IPS-18a (cell line): ENCODE results near the gene CHMP1A.
"Not testable (repeated sequence)": the region's sequence is repeated elsewhere in the genome, so short reads cannot be mapped to it uniquely, and the experiment has no call there.

ENCODE experiments used
- H3K27ac ChIP-seq: one replicate; pipeline ENCODE4 v1.5.1; 2013; ENCODE audit warnings: low read length
- H3K27me3 ChIP-seq: one replicate; pipeline ENCODE4 v1.6.1; 2013; ENCODE audit warnings: mild to moderate bottlenecking, low read length; ENCODE audit not compliant: control insufficient read depth, insufficient read depth
- H3K36me3 ChIP-seq: one replicate; pipeline ENCODE4 v1.6.1; 2013; ENCODE audit warnings: low read depth, low read length; ENCODE audit not compliant: control insufficient read depth
- H3K4me1 ChIP-seq: one replicate; pipeline ENCODE4 v1.6.1; 2013; ENCODE audit warnings: low read depth, low read length; ENCODE audit not compliant: control insufficient read depth
- H3K4me3 ChIP-seq: one replicate; pipeline ENCODE4 v1.5.1; 2013; ENCODE audit warnings: low read length
- H3K9ac ChIP-seq: one replicate; pipeline ENCODE4 v1.6.1; 2013; ENCODE audit warnings: mild to moderate bottlenecking, low read length, moderate library complexity
- H3K9me3 ChIP-seq: one replicate; pipeline ENCODE4 v1.6.1; 2013; ENCODE audit warnings: low read depth, low read length; ENCODE audit not compliant: control insufficient read depth

Gene CHMP1A

GRCh38 chr16:89697161-89697615 is 39.7 kb upstream of the CHMP1A start:
- H3K27ac ChIP-seq = no peak overlapping the region
- H3K4me1 ChIP-seq = peaks cover 10% of the 10 kb centered on the region
- no peaks in the 10 kb centered on the region for H3K9me3 ChIP-seq
- H3K4me3 ChIP-seq = no peak overlapping the region
- H3K36me3 ChIP-seq = peaks cover 13% of the 10 kb centered on the region
- no peaks in the 10 kb centered on the region for H3K27me3 ChIP-seq
- H3K9ac ChIP-seq = no peak overlapping the region

DNA sequence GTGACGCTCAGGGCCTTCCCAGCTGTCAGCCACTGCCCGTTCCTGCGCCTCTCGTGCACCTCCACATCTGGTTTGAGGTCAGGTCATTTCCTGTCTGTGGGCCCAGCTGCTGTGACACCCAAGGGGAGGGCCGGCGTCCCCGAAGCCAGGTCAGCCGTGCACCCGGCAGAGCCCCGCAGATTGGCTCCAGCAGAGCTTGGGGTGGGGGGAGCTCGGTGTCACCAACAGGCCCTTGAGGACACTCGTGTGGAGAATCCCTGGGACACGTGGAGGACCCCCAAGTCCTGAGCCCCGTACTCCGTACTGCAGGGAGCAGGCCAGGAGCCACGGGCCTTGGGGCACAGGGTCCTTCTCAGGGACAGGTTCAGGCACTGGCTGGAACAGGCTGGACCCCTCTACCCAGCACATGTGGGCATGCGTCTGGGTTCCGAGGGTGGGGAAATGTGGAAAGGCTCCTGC is 39.2 kb upstream of the CHMP1A start:
- Histone ChIP-seq H3K27me3 (no peaks in the 10 kb centered on the region), H3K9ac (no peak overlapping the region), H3K9me3 (no peaks in the 10 kb centered on the region), H3K4me1 (peaks cover 10% of the 10 kb centered on the region), H3K4me3 (no peak overlapping the region), H3K36me3 (peaks cover 18% of the 10 kb centered on the region), H3K27ac (no peak overlapping the region)

DNA sequence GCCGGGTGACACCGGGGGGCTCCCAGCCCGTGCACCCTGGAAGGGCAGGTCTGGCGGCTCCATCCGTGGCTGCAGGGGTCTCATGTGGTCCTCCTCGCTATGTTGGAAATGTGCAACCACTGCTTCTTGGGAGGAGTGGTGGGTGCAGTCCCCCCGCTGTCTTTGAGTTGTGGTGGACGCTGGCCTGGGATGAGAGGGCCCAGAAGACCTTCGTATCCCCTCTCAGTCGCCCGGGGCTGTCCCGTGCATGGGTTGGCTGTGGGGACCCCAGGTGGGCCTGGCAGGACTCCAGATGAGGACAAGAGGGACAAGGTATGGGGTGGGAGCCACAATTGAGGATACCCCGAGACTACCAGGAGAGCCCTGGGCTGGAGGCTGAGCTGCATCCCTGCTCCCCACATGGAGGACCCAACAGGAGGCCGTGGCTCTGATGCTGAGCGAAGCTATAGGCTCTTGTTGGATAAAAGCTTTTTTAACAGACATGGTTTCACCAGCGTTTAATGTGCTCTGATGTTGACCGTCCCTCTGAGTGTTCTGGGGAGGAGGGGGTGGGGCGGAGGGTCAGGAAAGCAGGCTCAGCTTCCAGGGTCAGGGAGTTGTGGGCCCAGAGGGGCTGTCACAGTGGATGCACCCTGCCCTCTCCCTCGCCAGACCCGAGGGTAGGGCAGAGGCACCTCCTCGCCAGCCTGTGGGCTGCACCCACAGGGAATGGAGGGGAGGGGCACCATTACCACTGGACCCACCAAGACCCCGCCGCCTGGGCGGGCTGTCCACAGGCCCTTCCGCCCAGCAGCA is 38.6 kb upstream of the CHMP1A start:
- H3K9me3 ChIP-seq = no peaks in the 10 kb centered on the region
- H3K4me3 ChIP-seq = no peak overlapping the region
- peaks cover 10% of the 10 kb centered on the region for H3K4me1 ChIP-seq
- H3K9ac ChIP-seq = no peak overlapping the region
- no peak overlapping the region for H3K27ac ChIP-seq
- H3K27me3 ChIP-seq = no peaks in the 10 kb centered on the region
- peaks cover 24% of the 10 kb centered on the region for H3K36me3 ChIP-seq

DNA sequence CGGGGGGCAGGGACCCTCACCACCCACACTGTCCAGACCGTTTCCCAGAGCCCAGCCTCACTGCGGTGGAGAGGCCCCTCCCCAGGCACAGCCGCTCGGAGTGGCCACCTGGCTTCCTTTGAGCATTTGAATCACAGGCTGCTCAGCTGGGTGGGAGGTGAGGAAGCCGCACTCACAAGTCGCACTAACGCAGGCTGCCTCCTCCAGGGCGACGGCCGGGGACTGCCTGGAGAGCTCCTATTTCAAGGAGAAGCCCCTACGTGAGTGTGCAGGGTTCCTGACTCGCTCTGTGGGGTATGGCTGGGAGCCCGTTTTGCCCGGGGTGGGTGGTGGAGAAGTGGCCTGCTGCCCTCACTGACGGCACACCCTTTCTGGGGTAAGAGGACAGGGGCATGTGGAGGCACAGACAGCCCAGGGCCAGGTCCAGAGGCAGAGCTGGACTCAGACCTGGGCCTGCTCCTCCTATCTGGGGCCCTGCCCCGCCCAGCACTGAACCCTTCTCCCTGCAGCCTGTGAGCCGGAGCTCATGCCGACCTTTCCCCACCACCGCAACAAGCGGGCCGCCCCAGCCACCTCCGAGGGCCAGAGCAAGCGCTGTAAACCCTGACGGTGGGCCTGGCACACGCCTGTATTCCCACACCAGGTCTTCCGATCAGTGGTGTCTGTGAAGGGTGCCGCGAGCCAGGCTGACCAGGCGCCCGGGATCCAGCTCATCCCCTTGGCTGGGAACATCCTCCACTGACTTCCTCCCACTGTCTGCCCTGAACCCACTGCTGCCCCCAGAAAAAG is 37.8 kb upstream of the CHMP1A start:
- peaks cover 27% of the 10 kb centered on the region for H3K36me3 ChIP-seq
- H3K4me1 ChIP-seq = peaks cover 7% of the 10 kb centered on the region
- H3K27ac ChIP-seq = no peak overlapping the region
- H3K9me3 ChIP-seq = no peaks in the 10 kb centered on the region
- no peaks in the 10 kb centered on the region for H3K27me3 ChIP-seq
- H3K9ac ChIP-seq = no peak overlapping the region
- H3K4me3 ChIP-seq = no peak overlapping the region

DNA sequence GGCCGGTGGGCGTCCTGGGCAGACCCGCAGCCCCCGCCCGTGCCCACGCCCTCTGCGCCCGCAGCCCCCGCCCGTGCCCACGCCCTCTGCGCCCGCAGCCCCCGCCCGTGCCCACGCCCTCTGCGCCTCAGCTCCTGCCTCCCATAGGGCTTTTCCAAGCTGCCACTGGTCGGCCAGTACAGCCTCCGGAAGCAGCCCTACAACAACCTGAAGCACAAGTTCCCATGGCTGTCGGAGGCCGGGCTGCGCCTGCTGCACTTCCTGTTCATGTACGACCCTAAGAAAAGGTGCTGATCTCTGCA is 37.2 kb upstream of the CHMP1A start:
- peaks cover 27% of the 10 kb centered on the region for H3K36me3 ChIP-seq
- H3K9me3 ChIP-seq, H3K4me3 ChIP-seq, H3K27ac ChIP-seq, H3K9ac ChIP-seq, H3K4me1 ChIP-seq, H3K27me3 ChIP-seq: not testable (repeated sequence)

DNA sequence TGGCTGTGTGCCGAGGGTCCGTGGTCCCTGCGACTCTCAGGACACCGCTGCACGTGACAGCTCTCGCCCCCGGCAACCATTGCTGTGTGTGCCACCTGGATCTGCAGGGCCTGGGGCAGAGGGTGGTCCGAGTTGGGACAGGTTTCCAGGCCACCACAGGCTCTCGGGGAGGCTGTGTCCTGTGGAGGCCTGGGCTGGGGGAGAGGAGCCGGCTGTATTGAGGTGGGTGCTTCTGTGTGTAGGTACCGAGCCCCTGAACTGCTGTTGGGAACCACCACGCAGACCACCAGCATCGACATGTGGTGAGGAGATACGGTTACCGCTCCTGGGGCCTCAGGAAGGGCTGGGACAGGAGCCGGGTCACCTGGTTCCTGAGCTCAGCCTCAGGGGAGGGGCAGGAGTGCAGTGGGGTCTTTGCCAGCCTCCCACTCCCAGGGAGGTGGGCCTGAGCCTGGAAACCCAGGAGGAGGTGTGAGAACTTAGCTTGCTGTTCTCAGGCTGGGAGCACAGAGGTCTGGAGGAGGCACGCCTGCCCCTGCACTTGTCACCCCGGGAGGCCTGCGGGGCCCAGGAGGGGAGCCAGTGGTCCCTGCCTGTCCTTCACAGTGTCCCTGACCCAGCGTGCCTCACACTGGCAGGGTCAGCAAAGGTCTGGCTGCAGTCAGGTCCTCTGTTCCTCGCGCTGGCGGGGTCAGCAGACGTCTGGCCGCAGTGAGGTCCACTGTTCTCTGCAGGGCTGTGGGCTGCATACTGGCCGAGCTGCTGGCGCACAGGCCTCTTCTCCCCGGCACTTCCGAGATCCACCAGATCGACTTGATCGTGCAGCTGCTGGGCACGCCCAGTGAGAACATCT is 36.6 kb upstream of the CHMP1A start:
- no peak overlapping the region for H3K27ac ChIP-seq
- H3K9ac ChIP-seq = no peak overlapping the region
- peaks cover 27% of the 10 kb centered on the region for H3K36me3 ChIP-seq
- no peak overlapping the region for H3K4me3 ChIP-seq
- H3K9me3 ChIP-seq = no peaks in the 10 kb centered on the region
- H3K27me3 ChIP-seq = no peaks in the 10 kb centered on the region
- H3K4me1 ChIP-seq = peaks cover under 1% of the 10 kb centered on the region

DNA sequence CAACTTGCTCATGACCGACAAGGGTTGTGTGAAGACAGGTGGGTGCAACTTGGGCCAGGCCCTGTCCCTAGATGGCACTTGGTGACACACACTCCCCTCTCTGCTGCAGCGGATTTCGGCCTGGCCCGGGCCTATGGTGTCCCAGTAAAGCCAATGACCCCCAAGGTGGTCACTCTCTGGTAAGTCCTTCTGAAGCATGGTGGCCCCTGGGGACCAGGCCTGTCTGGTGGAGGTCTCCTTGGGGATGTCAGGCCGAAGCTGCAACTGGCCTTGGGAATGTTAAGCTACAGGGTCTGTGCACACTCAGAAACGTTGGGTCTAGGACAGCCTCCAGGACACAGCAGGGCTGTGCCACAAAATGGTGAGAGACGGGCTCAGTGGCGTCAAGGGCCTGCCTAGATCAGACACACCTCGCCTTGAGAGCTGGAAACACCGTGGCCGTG is 35.8 kb upstream of the CHMP1A start:
- Histone ChIP-seq H3K4me1 (no peaks in the 10 kb centered on the region), H3K9ac (no peak overlapping the region), H3K9me3 (no peaks in the 10 kb centered on the region), H3K4me3 (no peak overlapping the region), H3K36me3 (peaks cover 29% of the 10 kb centered on the region), H3K27ac (no peak overlapping the region), H3K27me3 (no peaks in the 10 kb centered on the region)

DNA sequence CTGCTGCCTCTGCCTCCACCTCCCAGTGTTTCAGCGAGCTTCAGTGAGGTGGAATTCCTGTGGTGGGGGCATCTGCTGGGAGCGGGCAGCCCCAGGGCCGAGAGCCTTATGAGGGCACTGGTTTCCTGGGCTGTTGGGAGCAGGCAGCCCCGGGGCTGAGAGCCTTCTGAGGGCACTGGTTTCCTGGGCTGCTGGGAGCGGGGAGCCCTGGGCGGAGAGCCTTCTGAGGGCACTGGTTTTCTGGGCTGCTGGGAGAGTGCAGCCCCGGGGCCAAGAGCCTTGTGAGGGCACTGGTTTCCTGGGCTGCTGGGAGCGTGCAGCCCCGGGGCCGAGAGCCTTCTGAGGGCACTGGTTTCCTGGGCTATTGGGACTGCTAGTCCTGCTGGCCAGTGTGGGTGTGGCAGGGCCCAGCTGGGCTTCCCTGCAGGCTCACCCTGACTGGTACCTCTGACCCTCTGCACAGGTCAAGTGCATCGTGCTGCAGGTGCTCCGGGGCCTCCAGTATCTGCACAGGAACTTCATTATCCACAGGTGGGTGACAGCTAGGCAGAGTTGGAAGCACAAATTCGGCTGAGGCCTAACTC is 34.6 kb upstream of the CHMP1A start:
- Histone ChIP-seq H3K9me3 (no peaks in the 10 kb centered on the region), H3K27me3 (no peaks in the 10 kb centered on the region), H3K9ac (no peak overlapping the region), H3K36me3 (peaks cover 29% of the 10 kb centered on the region), H3K4me1 (no peaks in the 10 kb centered on the region), H3K4me3 (no peak overlapping the region), H3K27ac (no peak overlapping the region)

- Histone ChIP-seq H3K36me3 (peaks cover 29% of the 10 kb centered on the region), H3K4me1 (no peaks in the 10 kb centered on the region), H3K9me3 (no peaks in the 10 kb centered on the region), H3K27ac (no peak overlapping the region), H3K9ac (no peak overlapping the region), H3K4me3 (no peak overlapping the region), H3K27me3 (no peaks in the 10 kb centered on the region)
Observed at GRCh38 chr16:89691231-89691985, 33.9 kb upstream of the CHMP1A start.

DNA sequence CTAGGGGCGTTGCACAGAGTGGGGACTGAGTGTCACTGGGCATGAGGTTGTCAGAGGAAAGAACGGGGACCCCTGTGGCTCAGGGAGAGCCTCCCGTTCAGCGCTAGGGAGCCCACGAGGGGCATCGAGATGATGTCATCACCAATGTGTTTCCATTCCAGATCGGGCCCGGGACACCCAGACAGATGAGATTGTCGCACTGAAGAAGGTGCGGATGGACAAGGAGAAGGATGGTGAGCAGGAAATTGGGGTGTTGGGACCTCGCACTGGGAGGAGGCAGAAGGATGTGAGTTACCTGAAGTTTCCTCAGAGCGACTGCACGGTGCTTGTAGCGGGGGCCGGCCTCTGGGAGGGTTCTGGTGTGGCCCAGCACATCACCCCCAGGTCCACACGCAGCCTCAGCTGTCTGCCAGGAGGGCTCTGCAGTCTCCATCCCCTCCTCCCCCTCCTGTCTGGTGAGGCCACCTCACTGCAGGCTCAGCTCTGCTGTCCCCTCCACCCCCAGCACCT is 32.9 kb upstream of the CHMP1A start:
- Histone ChIP-seq H3K4me1 (no peaks in the 10 kb centered on the region), H3K36me3 (peaks cover 29% of the 10 kb centered on the region), H3K27ac (no peak overlapping the region), H3K9me3 (peaks cover 2% of the 10 kb centered on the region), H3K9ac (no peak overlapping the region), H3K4me3 (no peak overlapping the region), H3K27me3 (no peaks in the 10 kb centered on the region)
